ENCODE results near the gene SPESP1.
"Not testable (repeated sequence)": the region's sequence is repeated elsewhere in the genome, so short reads cannot be mapped to it uniquely, and the experiment has no call there.

SPESP1 gene

GRCh38 chr15:68958597-68958996 is 28.3 kb downstream of the SPESP1 start:
- no peak for DNase-seq (ENCODE audit: low read depth in 2 of 2)
- no peak overlapping the region for H3K4me3 ChIP-seq (replicated peaks in 1 of 2; ENCODE audit: low read depth in 2 of 2, low read length in 2 of 2)
- TF ChIP-seq, protein P1, sequence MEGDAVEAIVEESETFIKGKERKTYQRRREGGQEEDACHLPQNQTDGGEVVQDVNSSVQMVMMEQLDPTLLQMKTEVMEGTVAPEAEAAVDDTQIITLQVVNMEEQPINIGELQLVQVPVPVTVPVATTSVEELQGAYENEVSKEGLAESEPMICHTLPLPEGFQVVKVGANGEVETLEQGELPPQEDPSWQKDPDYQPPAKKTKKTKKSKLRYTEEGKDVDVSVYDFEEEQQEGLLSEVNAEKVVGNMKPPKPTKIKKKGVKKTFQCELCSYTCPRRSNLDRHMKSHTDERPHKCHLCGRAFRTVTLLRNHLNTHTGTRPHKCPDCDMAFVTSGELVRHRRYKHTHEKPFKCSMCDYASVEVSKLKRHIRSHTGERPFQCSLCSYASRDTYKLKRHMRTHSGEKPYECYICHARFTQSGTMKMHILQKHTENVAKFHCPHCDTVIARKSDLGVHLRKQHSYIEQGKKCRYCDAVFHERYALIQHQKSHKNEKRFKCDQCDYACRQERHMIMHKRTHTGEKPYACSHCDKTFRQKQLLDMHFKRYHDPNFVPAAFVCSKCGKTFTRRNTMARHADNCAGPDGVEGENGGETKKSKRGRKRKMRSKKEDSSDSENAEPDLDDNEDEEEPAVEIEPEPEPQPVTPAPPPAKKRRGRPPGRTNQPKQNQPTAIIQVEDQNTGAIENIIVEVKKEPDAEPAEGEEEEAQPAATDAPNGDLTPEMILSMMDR (IDR thresholded peaks at IDR 0.05; ENCODE audit: low read depth, low read length), result no peak

- DNase-seq (ENCODE audit: low read depth in 2 of 2), result no peak
- no peak overlapping the region for H3K4me3 ChIP-seq (replicated peaks in 1 of 2; ENCODE audit: low read depth in 2 of 2, low read length in 2 of 2)
- TF ChIP-seq, protein P1 (IDR thresholded peaks at IDR 0.05; ENCODE audit: low read depth, low read length), result no peak
These were observed 32.1 kb downstream of the SPESP1 start for GRCh38 chr15:68962465-68962864.

DNA sequence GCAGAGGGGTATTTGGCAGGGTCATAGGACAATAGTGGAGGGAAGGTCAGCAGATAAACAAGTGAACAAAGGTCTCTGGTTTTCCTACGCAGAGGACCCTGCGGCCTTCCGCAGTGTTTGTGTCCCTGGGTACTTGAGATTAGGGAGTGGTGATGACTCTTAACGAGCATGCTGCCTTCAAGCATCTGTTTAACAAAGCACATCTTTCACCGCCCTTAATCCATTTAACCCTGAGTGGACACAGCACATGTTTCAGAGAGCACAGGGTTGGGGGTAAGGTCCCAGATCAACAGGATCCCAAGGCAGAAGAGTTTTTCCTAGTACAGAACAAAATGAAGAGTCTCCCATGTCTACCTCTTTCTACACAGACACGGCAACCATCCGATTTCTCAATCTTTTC is 33.4 kb downstream of the SPESP1 start:
- H3K4me3 ChIP-seq (replicated peaks in 1 of 2; ENCODE audit: low read depth in 2 of 2, low read length in 2 of 2); DNase-seq (ENCODE audit: low read depth in 2 of 2): not testable (repeated sequence)

GRCh38 chr15:68966996-68967395 is 36.7 kb downstream of the SPESP1 start:
- H3K4me3 ChIP-seq (replicated peaks in 1 of 2; ENCODE audit: low read depth in 2 of 2, low read length in 2 of 2), result no peak overlapping the region
- DNase-seq (ENCODE audit: low read depth in 2 of 2), result no peak
- TF ChIP-seq, protein P1 (IDR thresholded peaks at IDR 0.05; ENCODE audit: low read depth, low read length), result no peak

DNA sequence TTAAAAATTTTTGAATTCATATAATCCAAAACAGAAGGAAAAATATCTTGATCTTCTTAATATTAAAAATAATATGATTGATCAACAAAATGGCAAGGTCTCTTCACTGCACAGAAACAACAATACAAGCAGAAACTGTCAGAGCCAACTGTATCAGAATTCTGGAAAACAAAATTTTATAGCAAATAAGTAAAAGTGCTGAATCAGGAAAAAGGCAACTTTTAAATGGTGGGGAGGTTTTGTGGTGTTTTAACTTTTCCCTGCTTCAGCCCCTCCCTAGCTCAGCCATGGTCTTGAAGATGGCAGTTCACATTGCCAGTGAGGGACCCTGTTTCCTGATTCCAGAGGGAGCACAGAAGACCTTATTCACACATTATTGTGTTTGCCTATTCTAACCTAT is 37.6 kb downstream of the SPESP1 start:
- no peak for DNase-seq (ENCODE audit: low read depth in 2 of 2)
- no peak overlapping the region for H3K4me3 ChIP-seq (replicated peaks in 1 of 2; ENCODE audit: low read depth in 2 of 2, low read length in 2 of 2)
- TF ChIP-seq, protein P1 (IDR thresholded peaks at IDR 0.05; ENCODE audit: low read depth, low read length), result no peak

GRCh38 chr15:68969298-68969697 is 39.0 kb downstream of the SPESP1 start:
- no peak for DNase-seq (ENCODE audit: low read depth in 2 of 2)
- TF ChIP-seq, protein P1 (IDR thresholded peaks at IDR 0.05; ENCODE audit: low read depth, low read length), result no peak
- no peak overlapping the region for H3K4me3 ChIP-seq (replicated peaks in 1 of 2; ENCODE audit: low read depth in 2 of 2, low read length in 2 of 2)

DNA sequence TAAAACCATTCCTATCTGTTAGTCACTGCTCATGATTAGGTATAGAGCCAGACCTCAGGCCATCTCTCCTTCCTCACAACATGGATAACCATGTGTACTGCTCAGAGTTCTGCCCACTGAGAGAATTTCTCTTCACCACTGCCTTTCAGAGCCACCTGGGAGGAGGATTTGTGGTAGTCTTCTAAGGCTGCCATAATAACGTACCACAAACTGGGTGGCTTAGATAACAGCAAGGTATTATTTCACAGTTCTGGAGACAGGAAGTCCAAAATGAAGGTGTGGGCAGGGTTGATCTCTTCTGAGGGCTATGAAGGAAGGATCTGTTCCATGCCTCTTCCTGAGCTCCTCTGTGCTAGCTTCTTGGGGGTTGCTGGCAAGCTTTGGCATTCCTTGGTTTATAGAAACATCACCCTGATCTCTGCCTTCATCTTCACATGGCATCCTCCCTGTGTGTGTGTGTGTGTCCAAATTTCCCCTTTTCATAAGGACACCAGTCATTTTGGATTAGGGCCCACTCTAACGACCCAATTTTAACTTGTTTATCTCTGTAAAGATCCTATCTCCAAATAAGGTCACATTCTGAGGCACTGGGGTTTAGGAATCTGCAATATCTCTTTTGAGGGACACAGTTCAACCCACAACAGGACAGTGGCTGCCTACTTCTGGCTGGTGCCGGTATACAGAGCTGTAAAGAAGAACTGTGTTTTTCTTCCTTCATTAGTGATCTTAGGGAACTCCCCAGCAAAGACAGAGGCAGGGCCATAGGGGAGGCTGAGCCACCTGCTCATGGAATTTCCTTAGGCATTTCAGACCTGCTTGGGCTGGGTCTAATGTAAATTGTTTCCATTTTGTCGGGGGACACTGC is 42.1 kb downstream of the SPESP1 start:
- no peak for DNase-seq (ENCODE audit: low read depth in 2 of 2)
- H3K4me3 ChIP-seq (replicated peaks in 1 of 2; ENCODE audit: low read depth in 2 of 2, low read length in 2 of 2), result no peak overlapping the region
- TF ChIP-seq, protein P1 (IDR thresholded peaks at IDR 0.05; ENCODE audit: low read depth, low read length), result no peak

- H3K4me3 ChIP-seq (replicated peaks in 1 of 2; ENCODE audit: low read depth in 2 of 2, low read length in 2 of 2); DNase-seq (ENCODE audit: low read depth in 2 of 2): not testable (repeated sequence)
These were observed 45.4 kb downstream of the SPESP1 start for GRCh38 chr15:68975651-68976160.

- not testable (repeated sequence) for DNase-seq (ENCODE audit: low read depth in 2 of 2); H3K4me3 ChIP-seq (replicated peaks in 1 of 2; ENCODE audit: low read depth in 2 of 2, low read length in 2 of 2)
These were observed 47.1 kb downstream of the SPESP1 start for GRCh38 chr15:68977426-68977825.

Data from cardiac fibroblast (primary cell).